ENCODE data around the gene DRD1.

DRD1 gene

DNA sequence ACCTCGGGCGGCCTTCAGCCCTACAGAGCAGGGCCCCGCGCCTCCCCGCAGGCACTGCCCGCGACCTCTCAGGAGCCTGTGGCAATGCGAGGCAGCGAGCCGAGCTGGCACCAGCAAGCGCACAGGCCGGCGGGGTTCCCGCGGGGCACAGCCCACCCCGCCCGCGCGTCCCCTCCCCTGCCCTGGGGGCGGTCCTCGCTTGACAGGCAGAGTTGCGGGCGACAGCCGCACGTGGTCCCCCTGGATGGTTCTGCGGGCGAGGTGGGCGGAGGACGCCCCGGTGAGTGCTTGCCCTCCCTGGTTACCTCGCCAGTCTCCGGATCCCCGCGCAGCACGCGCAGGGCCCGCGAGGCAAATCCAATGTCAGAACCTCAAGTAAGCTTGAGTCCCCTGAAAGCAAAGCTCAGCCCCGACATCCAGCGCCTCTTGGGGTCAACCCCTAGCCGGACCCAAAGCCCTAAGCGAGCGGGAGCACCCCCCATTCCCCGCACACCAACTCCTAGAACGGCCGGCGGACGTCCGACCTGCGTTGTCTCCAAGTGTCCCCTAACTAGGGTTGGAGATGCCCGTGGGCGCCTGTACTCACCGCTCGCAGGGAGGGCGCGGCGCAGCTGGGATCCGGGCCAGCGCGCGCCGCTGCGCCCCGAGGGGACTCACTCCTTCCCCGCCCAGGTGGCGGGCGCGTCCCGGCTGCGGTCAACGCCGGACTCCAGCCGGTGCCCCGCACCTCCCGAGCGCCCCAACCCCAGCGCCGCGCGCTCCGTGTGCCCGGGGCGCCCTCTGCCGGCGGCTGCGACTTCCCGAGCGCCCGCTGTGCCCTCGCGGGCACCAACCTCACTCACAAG, at the start of gene DRD1:
DRD1 (minus strand) TSS at position 123 of the 845 bp plus-strand sequence. CDS start 1,083 bp downstream, outside the sequence.
- DNase-seq, result peak; percentile 41 to 69

DNA sequence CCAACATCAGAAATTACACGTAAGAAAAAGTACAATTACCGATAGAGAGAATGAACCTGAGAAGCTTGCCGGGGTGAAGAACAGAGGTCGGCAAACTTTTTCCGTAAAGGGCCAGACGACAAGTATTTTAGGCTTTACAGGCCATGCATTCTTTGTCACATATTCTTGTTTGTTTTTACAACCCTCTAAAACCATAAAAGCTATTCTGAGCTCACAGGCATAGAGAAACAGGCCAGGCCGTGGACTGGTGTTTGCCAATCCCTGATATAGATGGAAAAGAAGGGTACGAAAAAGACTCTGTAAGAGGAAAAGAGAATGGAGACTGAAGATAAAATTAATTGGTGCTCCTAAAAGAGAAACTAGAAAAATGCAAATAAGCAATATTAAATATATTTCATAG, 49.7 kb upstream of the DRD1 start:
- no peak for DNase-seq

DNA sequence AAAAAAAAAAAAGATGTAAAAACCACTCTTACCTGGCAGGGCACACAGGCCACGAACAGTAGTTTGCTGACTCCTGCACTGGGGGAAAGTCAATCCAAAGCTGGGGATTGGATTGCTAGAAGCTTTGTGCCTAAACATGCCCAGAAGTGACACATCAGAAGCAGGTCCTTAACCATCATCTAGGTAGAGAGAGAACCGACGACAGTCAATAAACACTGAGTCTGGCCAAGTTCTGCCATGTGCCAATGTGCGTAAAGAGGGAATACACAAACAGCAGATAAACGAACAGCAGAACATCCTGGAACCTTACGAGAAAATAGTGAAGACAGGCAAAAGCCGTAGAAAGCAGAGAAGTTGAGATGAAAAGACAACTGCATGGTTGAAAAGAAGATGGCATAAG, 49.3 kb upstream of the DRD1 start:
- DNase-seq, result no peak

DNA sequence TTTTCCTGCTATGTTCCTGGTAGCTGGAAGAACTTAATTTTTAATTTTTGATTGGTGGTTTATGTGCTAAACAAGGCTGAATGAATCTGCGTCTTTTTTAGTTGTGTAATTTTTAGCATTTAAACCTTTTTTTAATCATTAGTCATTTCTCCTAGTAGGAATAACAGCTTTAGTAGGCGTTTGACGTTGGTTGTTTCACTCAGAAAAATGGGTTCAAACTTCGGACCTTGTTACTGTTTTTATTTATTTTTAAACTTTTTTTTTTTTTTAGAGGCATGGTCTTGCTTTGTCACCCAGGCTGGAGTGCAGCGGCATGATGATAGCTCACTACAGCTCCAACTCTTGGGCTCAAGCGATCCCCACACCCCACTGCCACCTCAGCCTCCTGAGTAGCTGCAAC, 47.2 kb upstream of the DRD1 start:
- no peak for DNase-seq

DNA sequence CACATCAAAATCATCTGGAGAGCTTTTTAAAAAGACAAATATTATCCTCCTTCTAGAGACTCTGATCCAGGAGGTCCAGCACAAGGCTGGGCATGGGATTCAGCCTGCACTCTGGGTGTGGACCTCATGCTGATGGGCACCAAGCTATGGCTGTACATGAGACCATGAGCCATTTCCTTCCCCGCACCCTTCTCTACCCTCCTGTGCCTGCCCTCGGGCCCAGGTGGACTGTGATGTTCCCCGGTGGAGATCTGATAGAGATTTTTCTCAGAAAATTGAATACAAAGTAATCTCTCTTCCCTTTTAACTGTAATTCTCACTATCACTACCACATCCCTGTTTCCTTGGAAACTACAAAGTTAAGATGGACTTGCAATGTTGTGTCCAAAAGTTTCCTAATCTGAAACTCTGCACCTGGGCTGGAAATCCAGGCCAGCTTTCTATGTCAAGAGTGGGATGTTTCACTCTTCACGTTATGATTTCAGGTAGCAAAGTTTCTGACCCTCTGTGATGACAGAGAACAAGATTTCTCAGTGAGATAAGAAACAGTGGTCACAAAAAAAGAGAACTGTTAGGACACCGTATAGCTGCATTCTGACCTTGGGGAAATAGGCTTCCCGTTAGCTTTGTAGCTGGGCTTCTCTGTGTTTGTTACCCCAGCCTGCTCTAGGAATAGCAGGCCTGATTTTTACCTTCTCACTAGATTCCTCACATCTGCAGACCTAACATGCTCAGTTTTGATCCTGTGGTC, 45.9 kb upstream of the DRD1 start:
- DNase-seq, result no peak

DNA sequence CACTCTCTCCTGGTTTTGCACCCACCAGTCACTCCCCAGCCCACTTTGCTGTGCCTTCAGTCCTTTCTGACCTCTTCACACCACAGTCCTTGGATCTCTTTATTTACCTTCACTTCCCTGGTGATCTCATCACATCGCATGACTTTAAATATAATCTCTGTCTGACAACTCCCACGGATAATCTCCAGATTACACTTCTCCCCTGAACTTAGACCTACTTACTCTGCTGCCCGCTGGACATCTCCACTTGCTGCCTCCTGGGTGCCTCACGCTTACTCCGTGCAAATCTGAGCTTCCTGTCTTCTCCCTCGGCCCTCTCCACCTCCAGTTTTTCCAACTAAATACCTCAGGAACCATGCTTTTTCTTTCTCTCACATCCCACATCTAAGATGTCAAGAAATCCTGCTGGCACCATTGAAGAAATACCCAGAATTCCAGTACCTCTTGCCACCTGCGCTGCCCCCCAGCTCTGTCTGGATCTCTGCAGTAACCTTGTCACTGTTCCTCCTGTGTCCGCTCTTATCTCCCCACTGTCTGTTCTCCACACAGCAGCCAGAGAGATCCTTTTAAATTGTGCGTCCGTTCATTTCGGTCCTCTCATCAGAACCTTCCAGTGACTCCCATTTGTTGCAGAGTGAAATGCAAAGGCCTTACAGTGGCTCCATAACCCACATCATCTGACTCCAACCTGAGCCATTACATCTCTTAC, 43.7 kb upstream of the DRD1 start:
- DNase-seq, result no peak

DNA sequence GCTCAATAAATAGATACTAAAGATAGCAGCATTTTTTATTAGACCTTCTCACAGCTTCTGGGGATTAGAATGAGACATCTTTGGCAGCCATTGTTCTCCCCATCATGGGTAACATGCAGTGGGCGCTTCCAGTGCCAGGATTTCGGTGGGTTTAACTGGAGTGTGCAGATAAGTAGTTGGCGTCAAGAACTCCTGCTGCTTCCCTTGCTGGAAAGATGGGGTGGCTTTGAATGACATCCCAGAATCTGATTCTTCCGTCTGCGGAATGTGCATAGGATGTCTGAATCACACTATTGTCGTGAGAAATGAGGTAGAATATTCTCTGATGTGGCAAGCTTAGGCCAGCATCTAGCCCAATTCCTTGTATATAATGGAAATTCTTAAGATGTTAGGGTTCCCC, 41.6 kb upstream of the DRD1 start:
- no peak for DNase-seq

DNA sequence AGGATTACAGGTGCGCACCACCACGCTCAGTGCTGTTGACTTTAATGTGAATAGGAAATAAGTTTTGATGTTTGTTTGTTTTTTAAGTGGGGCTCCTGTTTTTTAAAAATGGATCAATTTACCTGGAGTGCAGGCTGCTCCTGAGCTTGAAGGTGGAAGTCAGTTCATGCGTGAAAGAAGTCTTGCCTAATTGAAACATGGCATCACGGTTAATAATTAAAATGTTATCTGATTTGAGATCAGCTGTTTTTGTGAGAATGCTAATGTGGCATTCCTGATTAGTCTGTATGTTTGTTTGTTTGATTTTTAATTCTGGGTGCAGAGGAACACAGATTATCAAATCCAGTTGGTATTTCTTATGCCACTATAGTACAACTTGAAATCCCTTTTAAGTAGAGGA, 40.8 kb upstream of the DRD1 start:
- no peak for DNase-seq

DNA sequence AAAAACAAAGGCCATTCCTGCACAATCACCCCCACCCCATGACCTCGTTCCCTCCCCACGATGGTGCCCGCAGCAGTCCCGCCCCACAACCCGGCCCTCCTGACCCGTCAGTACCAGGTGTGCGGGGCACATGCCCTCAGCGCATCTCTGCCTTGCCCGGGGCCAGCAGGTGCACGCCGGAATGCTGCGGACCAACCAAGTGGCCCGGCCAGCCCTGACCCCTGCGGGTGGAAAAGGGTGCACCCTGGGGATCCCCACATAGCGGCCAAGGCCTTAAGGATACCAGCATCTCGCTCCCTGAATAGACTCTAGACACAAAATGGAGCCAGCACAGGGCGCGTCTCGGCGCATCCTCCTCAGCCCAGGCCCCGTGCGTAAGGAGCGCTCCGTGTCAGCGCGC, 40.3 kb upstream of the DRD1 start:
- no peak for DNase-seq

DNA sequence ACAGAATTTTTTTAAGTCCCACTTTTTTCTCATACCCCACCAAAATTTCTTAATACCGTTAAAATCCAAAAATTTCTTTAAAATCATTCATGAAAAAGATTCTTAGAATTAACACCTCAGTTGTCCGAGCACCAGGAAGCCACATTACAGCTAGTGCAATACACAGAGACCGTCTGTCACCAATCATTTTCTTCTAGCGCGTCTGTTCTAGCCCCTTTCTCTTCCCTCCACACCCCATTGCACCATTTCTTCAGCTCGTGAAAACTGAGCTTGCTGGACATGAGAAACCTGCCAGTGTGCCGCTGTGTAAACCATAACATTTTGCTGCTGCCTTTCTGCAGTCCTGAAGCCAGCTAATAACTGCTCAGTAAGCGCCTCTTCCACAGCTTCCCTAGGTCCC, 39.4 kb upstream of the DRD1 start:
- DNase-seq, result no peak

DNA sequence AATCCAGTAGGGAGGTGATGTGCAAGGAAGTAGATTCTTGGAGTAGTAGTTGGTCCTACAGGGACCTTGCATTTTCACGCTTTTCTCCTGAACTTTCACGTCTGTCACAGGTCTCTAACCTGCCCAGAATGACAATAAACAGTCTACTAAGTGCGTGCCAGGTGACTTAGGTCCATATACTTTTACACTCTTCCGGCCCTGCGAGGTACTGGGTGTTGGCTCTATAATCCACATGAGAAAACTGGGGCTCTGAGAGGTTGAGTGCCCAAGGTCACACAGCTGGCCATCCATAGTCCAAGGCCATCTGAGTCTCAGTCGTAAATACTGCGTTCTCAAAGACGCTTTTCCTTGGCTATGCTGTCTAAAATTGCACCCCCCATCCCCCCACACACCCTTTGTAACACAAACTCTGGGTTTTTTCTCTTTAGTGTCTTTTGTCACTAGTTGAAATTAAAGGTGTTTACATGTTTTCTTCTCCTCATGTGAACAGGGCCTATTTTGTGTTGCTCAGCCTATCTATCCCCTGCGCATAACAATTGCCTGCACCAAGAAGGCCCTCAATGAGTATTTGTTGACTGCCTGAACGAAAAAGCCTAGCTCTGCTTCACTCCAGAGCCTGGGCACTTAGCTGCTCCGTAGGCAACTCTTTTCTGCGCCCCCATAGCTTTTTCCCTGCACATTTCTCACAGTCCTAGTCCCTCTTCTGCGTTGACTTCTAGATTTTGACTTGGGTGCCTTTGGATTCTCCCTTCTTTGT, 35.3 kb upstream of the DRD1 start:
- DNase-seq, result no peak

DNA sequence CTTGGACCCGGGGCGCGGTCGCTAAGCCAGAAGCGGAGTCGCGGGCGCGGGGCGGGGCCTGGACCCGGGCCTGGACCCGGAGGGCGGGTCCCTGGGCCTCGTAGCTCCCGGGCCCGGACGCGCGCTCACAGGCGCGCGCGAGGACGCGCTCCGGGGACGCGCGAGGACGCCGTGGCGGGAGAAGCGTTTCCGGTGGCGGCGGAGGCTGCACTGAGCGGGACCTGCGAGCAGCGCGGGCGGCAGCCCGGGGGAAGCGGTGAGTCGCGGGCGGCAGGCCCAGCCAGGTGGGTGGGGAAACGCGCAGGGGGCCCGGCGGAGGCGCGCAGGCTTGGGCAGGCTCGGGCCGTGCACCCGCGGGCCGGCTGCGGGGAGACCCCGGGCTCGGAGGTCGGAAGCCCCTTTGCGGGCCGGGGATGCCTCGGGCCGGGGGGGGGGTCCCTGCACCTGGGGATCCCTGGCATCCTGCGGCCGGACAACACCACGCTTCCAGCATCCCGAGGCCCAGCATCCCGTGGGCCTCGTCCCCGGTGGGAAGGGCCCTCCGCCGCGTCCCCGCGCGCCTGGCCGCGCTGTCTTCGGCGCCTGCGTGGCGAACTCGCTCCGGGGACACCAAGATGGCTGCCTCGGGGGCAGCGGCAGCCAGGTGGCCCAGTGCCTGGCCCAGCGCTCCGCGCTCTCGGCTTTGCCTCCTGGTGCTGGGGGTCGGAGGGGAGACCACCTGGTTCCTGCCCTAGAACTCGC, 34.6 kb upstream of the DRD1 start, which contains the start of gene SFXN1:
SFXN1 (plus strand) TSS at position 177 of the 741 bp plus-strand sequence. CDS start 13,544 bp downstream, outside the sequence.
- peak; percentile 77 to 79 for DNase-seq

DNA sequence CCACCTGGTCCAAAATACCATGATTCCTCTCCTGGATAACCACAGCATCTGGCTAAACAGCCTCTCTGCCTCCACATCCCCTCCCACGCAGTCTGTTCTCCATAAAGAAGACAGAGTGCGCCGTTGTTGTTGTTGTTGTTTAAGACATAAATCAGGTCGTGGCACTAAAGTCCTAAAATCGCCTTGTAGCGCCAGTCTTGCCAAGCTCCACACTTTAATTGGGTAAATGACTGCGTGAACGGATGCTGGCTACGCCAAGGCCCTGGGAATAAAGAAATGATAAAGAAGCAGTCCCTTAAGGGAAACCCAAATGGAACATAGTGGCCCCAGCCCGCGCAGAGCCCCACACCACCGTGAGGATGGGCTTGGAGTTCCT, 34.0 kb upstream of the DRD1 start:
- peak in 1 of 2 experiments; percentile 48 for DNase-seq

DNA sequence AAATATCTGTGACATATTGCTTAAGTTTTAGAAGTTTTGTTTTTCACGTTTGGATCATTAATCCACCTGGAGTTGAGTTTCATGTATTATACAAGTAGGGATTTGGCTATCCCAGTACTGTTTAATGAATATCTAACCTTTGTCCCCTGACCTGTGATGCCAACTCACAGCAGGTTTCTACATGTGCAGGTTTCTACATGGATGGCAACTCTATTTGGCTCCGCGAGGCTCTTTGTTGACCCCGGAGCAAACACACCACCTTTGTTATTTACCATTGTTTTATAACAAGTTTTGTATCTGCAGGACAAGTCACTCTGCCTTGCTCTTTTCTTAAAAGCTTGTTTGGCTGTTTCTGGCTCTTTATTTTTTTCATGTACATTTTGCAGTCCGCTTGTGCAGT, 33.5 kb upstream of the DRD1 start:
- no peak for DNase-seq

DNA sequence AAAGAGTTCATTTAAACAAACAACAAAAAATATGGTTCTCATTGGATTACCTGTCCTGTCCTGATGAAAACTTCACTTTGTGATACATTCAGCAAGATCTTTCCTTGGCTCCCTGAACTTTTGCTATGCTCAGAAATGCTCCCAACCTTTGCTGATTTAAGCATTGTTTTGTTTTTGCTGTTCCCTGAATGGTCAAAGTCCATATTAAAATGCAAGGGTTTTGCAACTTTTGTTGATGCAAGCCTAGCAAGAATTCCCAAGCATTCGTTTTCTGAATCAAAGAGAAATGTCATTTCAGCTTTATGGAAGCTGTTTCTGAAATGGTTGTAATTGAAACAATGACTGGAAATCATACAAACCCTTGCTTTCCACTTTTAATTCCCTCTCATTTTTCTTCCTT, 31.3 kb upstream of the DRD1 start:
- DNase-seq, result no peak

DNA sequence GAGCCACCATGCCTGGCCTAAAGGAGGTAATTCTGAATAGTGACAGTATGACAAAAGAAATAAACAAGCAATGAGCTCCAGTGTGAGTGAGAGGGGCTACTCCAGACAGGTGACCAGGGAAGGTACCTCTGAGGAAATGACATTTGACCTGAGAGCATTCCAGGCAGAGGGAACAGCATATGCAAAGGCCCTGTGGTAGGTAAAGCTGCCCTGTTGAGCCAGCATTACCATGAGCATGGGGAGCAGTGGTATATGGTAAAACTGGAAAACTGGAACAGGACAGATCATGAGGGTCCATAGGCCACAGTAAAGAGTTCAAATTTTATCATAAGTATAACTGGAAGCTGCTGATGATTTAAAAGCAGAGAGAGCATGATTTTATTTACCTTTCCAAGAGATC, 28.4 kb upstream of the DRD1 start:
- no peak for DNase-seq

DNA sequence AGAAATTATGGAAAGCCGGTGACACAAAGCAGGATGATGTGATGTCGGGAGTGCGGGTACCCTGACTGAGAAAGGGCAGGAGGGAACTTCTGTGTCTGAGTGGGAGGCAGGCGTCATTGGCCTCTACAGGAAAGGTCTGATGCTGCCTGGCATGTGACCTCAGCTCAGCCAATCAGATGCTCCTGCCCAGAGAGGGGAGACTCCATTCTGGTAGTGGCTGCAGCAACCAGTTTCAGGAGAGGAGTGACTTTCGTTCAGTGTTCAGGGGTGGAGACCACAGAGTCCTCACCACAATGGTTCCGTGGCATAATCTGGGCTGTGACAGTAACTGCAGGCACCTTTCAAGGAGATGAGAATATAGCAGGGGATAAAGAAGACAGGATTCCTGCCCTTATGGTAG, 27.6 kb upstream of the DRD1 start:
- DNase-seq, result no peak

DNA sequence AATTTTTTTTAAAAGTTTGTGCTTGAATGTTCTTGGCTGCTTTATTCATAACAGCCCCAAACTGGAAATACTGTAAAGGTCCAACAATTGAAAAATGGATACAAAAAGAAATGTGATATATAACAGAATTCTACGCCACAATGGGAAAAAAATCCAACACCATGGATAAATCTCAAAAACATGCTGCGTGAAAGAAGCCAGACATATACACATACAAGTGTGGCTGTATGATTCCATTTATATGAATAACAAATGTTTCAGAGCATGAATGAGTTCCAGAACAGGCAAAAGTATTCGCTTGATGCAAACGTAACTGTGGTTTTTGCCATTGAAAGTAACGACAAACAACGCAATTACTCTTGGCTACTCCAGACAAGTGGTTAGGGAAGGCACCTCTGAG, 27.2 kb upstream of the DRD1 start:
- DNase-seq, result no peak

DNA sequence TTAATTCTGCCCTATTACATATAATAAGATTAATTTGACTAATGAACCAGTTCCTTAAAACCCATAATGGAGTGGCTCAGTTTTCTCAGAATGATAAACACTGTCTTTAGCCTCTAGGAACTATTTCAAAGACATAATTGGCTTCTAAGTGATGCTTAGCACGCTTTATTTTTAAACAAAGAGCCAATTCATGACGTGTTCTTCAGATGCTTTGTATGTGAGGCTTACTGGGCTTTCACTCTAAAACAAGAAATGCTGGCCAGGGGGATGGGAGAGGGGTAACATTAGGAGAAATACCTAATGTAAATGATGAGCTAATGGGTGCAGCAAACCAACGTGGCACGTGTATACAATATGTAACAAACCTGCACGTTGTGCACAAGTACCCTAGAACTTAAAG, 26.8 kb upstream of the DRD1 start:
- no peak for DNase-seq

DNA sequence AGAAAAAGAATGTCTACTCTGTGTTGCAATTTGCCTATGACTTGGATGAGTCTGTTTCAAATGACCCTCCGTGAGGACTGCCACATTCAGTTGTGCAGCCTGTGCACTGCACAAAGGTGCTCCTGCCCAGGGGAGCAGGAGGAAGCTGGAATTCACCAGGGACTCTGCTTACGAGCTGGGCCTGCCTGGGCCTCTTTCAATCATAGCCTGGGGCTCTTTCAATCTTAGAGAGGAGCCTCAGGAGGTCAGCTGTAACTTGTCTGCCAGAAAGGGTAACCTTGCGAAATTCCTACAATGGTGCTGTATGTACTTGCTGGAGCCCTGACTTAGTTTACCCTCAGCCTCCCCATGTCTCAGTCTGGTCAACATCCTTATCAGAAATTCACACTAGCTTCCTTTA, 25.9 kb upstream of the DRD1 start:
- DNase-seq, result no peak

DNA sequence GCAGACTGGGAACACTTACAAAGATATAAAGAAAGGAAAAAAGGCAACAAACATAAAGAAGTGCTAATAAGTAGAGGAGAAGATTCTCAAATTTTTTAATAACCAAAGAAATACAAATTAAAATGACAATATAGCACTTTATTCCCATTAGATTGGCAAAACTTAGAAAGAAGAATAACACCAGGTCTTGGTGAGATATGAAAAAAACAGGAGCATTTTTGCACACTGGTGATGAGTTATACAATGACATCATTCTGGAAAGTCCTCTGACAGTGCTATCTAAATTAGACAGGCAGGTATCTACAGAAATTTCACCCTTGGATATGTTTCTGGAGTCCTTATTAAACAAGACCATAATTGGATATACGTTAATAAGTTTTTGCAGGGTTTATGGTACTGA, 24.9 kb upstream of the DRD1 start:
- no peak for DNase-seq

Measured in NCI-H524 (cell line).